ENCODE measurements around the gene ATP6V0A1.

The ATP6V0A1 gene

DNA sequence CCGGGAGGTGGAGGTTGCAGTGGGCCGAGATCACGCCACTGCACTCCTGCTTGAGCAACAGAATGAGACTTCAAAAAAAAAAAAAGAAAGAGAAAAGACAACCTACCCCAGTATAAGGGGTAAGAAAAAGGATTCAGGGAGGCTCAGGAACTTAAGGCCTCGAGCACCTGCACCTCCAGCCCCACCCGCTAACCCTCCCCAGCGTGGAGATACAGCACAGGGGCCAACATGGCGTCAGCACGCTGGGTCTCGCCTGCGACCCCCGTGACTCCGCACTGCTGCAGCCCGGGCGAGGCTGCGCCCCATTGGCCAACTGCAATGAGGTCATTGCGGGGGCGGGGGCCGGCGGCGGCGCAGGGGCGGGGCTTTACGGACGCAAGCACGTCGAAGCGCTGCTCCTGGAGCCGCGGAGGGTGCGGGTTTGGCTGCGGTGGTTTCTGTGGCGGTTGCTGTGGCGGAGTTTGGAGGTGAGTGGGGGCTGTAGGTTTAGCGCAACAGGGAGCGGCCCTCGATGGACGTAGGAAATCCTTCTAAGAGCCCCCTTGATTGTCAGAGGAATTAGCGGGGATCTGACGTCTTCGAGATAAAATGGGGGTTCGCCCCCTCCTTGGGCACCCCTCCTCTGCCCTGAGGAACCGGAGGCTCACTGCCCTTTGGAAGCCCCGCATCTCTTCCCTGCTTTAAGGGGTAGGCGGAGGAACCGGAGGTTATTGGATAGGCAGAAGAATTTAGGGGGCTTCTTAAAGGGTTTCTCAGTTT lies at the start of gene ATP6V0A1:
ATP6V0A1 (plus strand) TSS at position 382 of the 759 bp plus-strand sequence. CDS start 2,017 bp downstream, outside the sequence.
- in situ Hi-C loops (cut with MboI; ENCODE audit: low sequenced_read_pairs, unreplicated experiment) = no loop called here
- TF ChIP-seq, protein P1, sequence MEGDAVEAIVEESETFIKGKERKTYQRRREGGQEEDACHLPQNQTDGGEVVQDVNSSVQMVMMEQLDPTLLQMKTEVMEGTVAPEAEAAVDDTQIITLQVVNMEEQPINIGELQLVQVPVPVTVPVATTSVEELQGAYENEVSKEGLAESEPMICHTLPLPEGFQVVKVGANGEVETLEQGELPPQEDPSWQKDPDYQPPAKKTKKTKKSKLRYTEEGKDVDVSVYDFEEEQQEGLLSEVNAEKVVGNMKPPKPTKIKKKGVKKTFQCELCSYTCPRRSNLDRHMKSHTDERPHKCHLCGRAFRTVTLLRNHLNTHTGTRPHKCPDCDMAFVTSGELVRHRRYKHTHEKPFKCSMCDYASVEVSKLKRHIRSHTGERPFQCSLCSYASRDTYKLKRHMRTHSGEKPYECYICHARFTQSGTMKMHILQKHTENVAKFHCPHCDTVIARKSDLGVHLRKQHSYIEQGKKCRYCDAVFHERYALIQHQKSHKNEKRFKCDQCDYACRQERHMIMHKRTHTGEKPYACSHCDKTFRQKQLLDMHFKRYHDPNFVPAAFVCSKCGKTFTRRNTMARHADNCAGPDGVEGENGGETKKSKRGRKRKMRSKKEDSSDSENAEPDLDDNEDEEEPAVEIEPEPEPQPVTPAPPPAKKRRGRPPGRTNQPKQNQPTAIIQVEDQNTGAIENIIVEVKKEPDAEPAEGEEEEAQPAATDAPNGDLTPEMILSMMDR (IDR thresholded peaks at IDR 0.05; ENCODE audit: borderline replicate concordance, control extremely low read depth, extremely low read depth, insufficient read depth, missing control alignments) = no peak
- DNase-seq (ENCODE audit: low spot score) = peak; percentile 94

DNA sequence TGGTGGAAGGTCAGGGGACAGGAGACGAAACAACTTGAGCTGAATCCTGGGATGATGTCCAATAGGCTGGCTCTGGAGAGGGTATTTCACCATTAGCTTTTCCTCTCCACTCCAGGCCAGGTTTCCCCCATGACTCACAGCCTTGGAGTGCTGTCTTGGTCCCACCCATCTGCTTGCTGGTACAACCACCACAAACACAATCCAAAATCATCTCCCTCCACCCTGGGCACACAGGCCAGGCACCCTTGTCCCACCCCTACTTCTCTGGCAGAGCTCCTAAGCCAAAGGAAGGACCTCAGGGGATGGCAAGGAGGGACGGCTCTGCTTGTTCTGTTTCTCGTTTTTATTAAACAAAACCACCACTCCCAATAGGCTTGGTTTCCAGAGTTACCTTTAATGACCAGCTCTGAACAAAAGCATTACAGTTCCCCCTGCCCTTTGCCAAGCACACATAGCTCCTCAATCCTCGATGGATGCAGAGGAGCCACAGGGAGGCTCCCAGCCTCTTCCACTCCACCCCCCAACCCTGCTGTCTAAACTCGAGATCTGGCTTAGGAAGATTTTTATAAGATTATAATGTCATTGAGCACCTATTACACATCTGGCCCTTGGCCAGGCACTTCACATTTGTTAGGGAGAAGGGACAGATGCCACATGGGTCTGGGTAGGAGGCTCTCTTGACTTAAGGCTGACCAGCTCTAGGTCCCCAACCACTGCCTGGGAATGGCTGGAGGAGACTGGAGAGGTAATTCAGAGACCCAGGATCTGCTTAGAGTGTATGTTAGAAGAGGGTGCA lies 49.0 kb upstream of the ATP6V0A1 start:
- in situ Hi-C loops (cut with MboI; ENCODE audit: low sequenced_read_pairs, unreplicated experiment) = loop anchor here (5.0 to 25.0 kb wide), 3 partner anchors 87 to 222 kb away; partner anchors contain the start of genes GHDC, HCRT and KCNH4
- DNase-seq (ENCODE audit: low spot score) = no peak
- TF ChIP-seq, protein P1 (IDR thresholded peaks at IDR 0.05; ENCODE audit: borderline replicate concordance, control extremely low read depth, extremely low read depth, insufficient read depth, missing control alignments) = no peak

DNA sequence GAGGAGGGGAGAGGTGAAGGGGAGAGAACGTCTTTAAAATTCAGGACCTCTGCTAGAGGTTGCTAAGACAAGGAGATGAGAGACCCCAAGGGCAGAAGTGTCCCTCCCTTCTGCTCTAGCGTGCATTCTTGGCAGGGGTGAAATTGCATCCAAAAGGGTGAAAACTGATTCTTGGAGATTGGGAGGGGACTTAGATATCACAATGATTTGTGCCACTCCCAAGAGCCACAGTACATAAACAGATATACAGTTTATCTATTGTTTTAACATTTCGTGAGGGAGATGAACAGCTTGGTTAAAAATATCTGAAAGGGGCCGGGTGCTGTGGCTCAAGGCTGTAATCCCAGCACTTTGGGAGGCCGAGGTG lies 48.4 kb upstream of the ATP6V0A1 start:
- TF ChIP-seq, protein P1 (IDR thresholded peaks at IDR 0.05; ENCODE audit: borderline replicate concordance, control extremely low read depth, extremely low read depth, insufficient read depth, missing control alignments) = no peak
- DNase-seq (ENCODE audit: low spot score) = no peak
- in situ Hi-C loops (cut with MboI; ENCODE audit: low sequenced_read_pairs, unreplicated experiment) = loop anchor here (5.0 to 25.0 kb wide), 2 partner anchors 97 to 223 kb away; partner anchors contain the start of genes GHDC, HCRT and KCNH4

DNA sequence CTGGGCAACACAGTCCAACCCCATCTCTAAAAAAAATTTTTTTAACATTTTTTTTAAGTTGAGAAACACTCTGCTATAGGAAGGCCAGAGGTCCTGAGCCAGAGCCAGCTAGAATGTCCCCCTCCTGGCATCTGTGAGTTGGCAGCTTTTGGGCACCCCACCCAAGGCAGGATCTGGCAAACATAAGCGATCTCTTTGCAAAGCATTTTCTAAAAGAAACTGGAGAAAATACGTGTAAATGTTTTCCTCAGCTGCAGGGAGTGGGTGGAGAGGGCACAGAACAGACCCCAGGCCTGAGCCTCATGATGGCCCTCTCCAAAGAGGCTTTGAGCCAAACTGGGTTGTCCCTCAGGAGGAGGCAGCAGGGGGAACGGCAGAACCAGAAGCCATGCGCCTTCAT lies 47.3 kb upstream of the ATP6V0A1 start:
- in situ Hi-C loops (cut with MboI; ENCODE audit: low sequenced_read_pairs, unreplicated experiment) = loop anchor here (5.0 to 25.0 kb wide), 2 partner anchors 96 to 224 kb away; partner anchors contain the start of genes GHDC, HCRT and KCNH4
- TF ChIP-seq, protein P1 (IDR thresholded peaks at IDR 0.05; ENCODE audit: borderline replicate concordance, control extremely low read depth, extremely low read depth, insufficient read depth, missing control alignments) = no peak
- no peak for DNase-seq (ENCODE audit: low spot score)

DNA sequence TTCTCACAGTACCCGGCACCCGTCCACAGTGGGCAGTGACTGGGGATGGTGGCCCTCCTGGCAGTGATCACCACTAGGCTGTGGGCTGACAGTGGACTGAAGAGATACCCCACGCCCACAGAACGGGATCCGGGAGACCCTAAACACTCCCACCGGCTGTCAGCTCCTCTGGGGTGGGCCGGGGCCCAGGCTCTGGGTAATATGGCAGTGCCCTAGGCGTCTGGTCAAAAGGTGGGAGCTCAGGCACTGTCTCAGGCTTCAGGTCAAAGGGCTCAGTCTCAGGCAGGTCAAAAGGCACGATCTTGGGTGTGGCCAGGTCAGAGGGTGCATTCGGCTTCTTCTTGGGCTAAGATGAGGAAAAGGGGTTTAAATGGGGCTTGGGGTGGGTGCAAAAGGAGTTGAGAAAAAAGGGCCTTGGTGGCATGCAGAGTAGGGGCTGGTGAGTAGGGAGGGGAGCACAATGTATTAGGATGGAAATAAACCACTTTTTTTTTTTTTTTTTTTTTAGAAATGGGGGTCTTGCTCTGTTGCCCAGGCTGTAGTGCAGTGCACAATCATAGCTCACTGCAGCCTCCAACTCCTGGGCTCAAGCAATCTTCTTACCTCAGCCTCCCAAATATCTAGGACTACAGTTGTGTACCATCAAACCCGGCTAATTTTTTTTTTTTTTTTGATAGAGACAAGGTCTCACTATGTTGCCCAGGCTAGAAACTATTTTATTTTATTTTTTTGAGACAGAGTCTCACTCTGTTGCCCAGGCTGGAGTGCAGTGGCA lies 46.6 kb upstream of the ATP6V0A1 start:
- TF ChIP-seq, protein P1 (IDR thresholded peaks at IDR 0.05; ENCODE audit: borderline replicate concordance, control extremely low read depth, extremely low read depth, insufficient read depth, missing control alignments) = no peak
- no peak for DNase-seq (ENCODE audit: low spot score)
- in situ Hi-C loops (cut with MboI; ENCODE audit: low sequenced_read_pairs, unreplicated experiment) = loop anchor here (5.0 to 25.0 kb wide), 2 partner anchors 95 to 225 kb away; partner anchors contain the start of genes GHDC, HCRT and KCNH4
